H1 (cell line): ENCODE measurements around the gene HLA-DOB. TPM values are rescaled to one million over a fixed set of nuclear protein-coding genes. Genes with fewer than 3 reads are reported as not detected.

ENCODE experiments used
- CBX5 ChIP-seq: fragments of 300-800, 300-1000 bp; sonication (generic); IDR thresholded peaks from 2 replicates; pipeline ENCODE4 v1.7.1; 2016; ENCODE audit warnings: antibody characterized with exemption, low read length, low read depth
- EZH2 ChIP-seq: fragments of 200-600 bp; sonication (generic); IDR thresholded peaks from 2 replicates; pipeline ENCODE4 v1.7.1; 2012; ENCODE audit warnings: low read depth, mild to moderate bottlenecking, moderate library complexity, low read length, inconsistent platforms; ENCODE audit not compliant: severe bottlenecking
- JUND ChIP-seq: IDR thresholded peaks from 2 replicates; pipeline ENCODE4 v1.6.1; 2011; ENCODE audit warnings: mild to moderate bottlenecking, improper control_type of control experiment, low read length
- KDM4A ChIP-seq: IDR thresholded peaks from one replicate; pipeline ENCODE4 v1.7.1; 2012; ENCODE audit warnings: low read depth, mild to moderate bottlenecking, moderate library complexity, low read length, inconsistent platforms; ENCODE audit not compliant: severe bottlenecking
- MAFK ChIP-seq: IDR thresholded peaks from 2 replicates; pipeline ENCODE4 v1.6.1; 2012; ENCODE audit warnings: low read depth, mild to moderate bottlenecking, improper control_type of control experiment, low read length
- RAD21 ChIP-seq, 2 experiments: IDR thresholded peaks in 1 of 2; conservative IDR thresholded peaks in 1 of 2; 2 replicates each; pipeline ENCODE4 v1.6.1; 2011; ENCODE audit warnings: low read depth in 2 of 2, low read length in 2 of 2, improper control_type of control experiment in 1 of 2, inconsistent platforms in 1 of 2, mild to moderate bottlenecking in 1 of 2, moderate library complexity in 1 of 2
- TAF1 ChIP-seq: IDR thresholded peaks from 2 replicates; pipeline ENCODE4 v1.6.1; 2011; ENCODE audit warnings: mild to moderate bottlenecking, low read depth, low read length
- polyA plus RNA-seq, 7 experiments: library from polyadenylated mRNA; depleted of rRNA in 3 of 7; stranded (reverse) in 5 of 7; unstranded in 2 of 7; fragments of >200 nt in 5 of 7; fragments of 200-250 nt in 2 of 7; gene quantifications; 1 replicate in 5 of 7; 2 replicates in 1 of 7; 4 replicates in 1 of 7; pipeline versions ENCODE4 v1.2.1 to v1.2.3, GENCODE V29; 2011 to 2013; ENCODE audit warnings: missing spikeins in 2 of 7, mixed read lengths in 2 of 7
- total RNA-seq: library from RNA; stranded (reverse); fragmentation: NEBNext Ultra II Directional; extraction: Animal tissue kit (Norgen Biotek cat#: 25700); gene quantifications from 2 replicates; pipeline ENCODE4 v1.2.1, GENCODE V29; 2021

HLA-DOB gene
- total and polyA plus RNA-seq, 2 of the 8 experiments (the other 6 are each of a cell fraction or from before 2014, with no cell fraction given), result 0.35 TPM; not detected in 1

DNA sequence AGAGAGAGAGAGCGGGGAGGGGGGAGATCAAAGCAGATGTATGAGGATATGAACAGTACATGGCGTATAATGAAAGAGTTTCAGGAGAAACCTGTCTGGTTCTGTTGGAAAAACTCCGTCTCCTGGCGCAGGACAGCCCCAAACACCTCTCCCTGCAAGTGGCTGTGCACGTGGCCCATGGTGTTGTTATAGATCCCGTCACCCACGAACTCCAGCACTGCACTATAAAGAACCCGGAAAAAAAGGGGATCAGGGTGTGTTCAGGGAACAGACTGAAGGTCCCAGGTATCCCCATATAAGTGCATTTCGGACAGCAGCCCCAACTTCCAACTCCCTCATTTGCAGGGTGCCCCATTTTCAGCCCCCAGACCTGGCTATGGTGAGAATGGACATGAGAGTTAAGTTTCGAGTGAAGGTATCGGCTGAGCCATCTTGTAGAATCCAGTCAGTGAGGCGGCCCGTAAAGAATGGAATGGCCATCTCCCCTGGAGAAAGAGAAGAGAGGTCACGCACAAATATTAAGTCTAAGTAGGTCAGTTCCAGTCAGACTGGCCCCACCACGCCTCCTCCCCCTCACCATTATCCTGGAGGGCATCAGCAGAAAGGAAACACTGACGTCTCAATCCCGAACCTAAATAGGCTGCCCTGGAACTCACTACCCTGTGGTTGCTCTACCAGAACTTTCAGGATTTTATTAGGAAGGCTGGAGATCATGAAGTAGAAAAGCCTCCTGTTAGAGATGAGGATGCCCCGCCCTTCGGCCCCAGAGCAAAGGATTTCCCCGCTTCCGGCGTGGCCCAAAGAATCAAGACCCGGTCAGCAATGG is 35.4 kb upstream of the HLA-DOB start (continued):
- no peak for TF ChIP-seq RAD21 (IDR thresholded peaks at IDR 0.05 in 1 of 2, conservative IDR thresholded peaks at IDR 0.05 in 1 of 2; ENCODE audit: low read depth in 2 of 2, low read length in 2 of 2)
- TF ChIP-seq TAF1, result no peak
- TF ChIP-seq MAFK, result no peak
- TF ChIP-seq KDM4A, result no peak
- no peak for TF ChIP-seq CBX5
- no peak for TF ChIP-seq JUND
- no peak for TF ChIP-seq EZH2
